OCI-LY1 (cell line): ENCODE results near the gene IFNA1.

Experiments
- H2AFZ ChIP-seq: fragments of 200-600 bp; sonication (generic), shearing (Covaris generic); 2 replicates; pipeline ENCODE4 v1.6.0; 2014; ENCODE audit warnings: antibody characterized with exemption, mild to moderate bottlenecking, low read length
- H3F3A ChIP-seq: fragments of 200-600 bp; sonication (generic), shearing (Covaris generic); 2 replicates; pipeline ENCODE4 v1.6.0; 2014; ENCODE audit warnings: mild to moderate bottlenecking, antibody characterized with exemption, low read length, moderate library complexity; ENCODE audit not compliant: insufficient read depth
- H3K27ac ChIP-seq: fragments of 200-600 bp; sonication (generic); 2 replicates; pipeline ENCODE4 v1.5.1; 2014; ENCODE audit warnings: low read length, mixed run types, mild to moderate bottlenecking, low read depth; ENCODE audit not compliant: poor library complexity, severe bottlenecking
- H3K27me3 ChIP-seq: fragments of 200-600 bp; sonication (generic); 2 replicates; pipeline ENCODE4 v1.6.0; 2014; ENCODE audit warnings: antibody characterized with exemption, mild to moderate bottlenecking, low read length, moderate library complexity; ENCODE audit not compliant: insufficient read depth
- H3K36me3 ChIP-seq: fragments of 200-600 bp; sonication (generic); 2 replicates; pipeline ENCODE4 v1.6.1; 2014; ENCODE audit warnings: mild to moderate bottlenecking, antibody characterized with exemption, low read length, moderate library complexity, mixed read lengths; ENCODE audit not compliant: insufficient read depth
- H3K4me1 ChIP-seq: fragments of 200-600 bp; sonication (generic); 2 replicates; pipeline ENCODE4 v1.5.1; 2014; ENCODE audit warnings: mild to moderate bottlenecking, low read length, moderate library complexity; ENCODE audit not compliant: insufficient read depth, severe bottlenecking
- H3K4me2 ChIP-seq: fragments of 200-600 bp; sonication (generic), shearing (Covaris generic); 2 replicates; pipeline ENCODE4 v1.6.1; 2014; ENCODE audit warnings: low read length
- H3K4me3 ChIP-seq: fragments of 200-600 bp; sonication (generic); 2 replicates; pipeline ENCODE4 v1.5.1; 2014; ENCODE audit warnings: low read length, low read depth, mild to moderate bottlenecking, mixed read lengths; ENCODE audit not compliant: poor library complexity, severe bottlenecking
- H3K79me2 ChIP-seq: fragments of 200-600 bp; shearing (Covaris generic); 2 replicates; pipeline ENCODE4 v1.6.1; 2016; ENCODE audit warnings: mixed run types, low read length, mixed read lengths; ENCODE audit not compliant: insufficient read depth
- H3K9ac ChIP-seq: fragments of 200-600 bp; sonication (generic), shearing (Covaris generic); 2 replicates; pipeline ENCODE4 v1.6.1; 2014; ENCODE audit warnings: mild to moderate bottlenecking, low read length, mixed read lengths
- H3K9me2 ChIP-seq: fragments of 200-600 bp; sonication (generic), shearing (Covaris generic); 2 replicates; pipeline ENCODE4 v1.6.1; 2014; ENCODE audit warnings: low read depth, mild to moderate bottlenecking, low read length, mixed read lengths
- H3K9me3 ChIP-seq: fragments of 200-600 bp; shearing (Covaris generic); 2 replicates; pipeline ENCODE4 v1.6.1; 2014; ENCODE audit warnings: low read length, mixed read lengths
- H4K20me1 ChIP-seq: fragments of 200-600 bp; sonication (generic), shearing (Covaris generic); 2 replicates; pipeline ENCODE4 v1.6.0; 2016; ENCODE audit warnings: mild to moderate bottlenecking, low read length; ENCODE audit not compliant: insufficient read depth
- CTCF ChIP-seq: fragments of 200-600 bp; sonication (generic), shearing (Covaris generic); IDR thresholded peaks from 2 replicates; pipeline ENCODE4 v1.5.1; 2017; ENCODE audit warnings: mild to moderate bottlenecking, antibody characterized with exemption, low read length, moderate library complexity, mixed read lengths
- EZH2 ChIP-seq: fragments of 200-600 bp; sonication (generic), shearing (Covaris generic); IDR thresholded peaks from 2 replicates; pipeline ENCODE4 v1.8.0; 2017; ENCODE audit warnings: borderline replicate concordance, mixed run types, mild to moderate bottlenecking, antibody characterized with exemption, low read length, moderate library complexity, mixed read lengths

The IFNA1 gene

GRCh38 chr9:21461377-21461776 lies 21.1 kb downstream of the IFNA1 start:
- Histone ChIP-seq H2AFZ (no peak overlapping the region), H4K20me1 (no peaks in the 10 kb centered on the region), H3K4me3 (no peak overlapping the region), H3K4me1 (no peaks in the 10 kb centered on the region), H3K9me2 (no peaks in the 10 kb centered on the region), H3K27me3 (no peaks in the 10 kb centered on the region), H3K27ac (no peak overlapping the region), H3K79me2 (no peaks in the 10 kb centered on the region), H3F3A (no peaks in the 10 kb centered on the region), H3K4me2 (no peak overlapping the region), H3K9ac (no peak overlapping the region), H3K36me3 (no peaks in the 10 kb centered on the region), H3K9me3 (no peaks in the 10 kb centered on the region)
- TF ChIP-seq EZH2 (no peak), CTCF (no peak)

GRCh38 chr9:21465138-21465537 lies 24.9 kb downstream of the IFNA1 start:
- no peaks in the 10 kb centered on the region for H4K20me1 ChIP-seq
- no peaks in the 10 kb centered on the region for H3K36me3 ChIP-seq
- H3K4me1 ChIP-seq: no peaks in the 10 kb centered on the region
- H3K27ac ChIP-seq: no peak overlapping the region
- no peaks in the 10 kb centered on the region for H3F3A ChIP-seq
- H3K27me3 ChIP-seq: no peaks in the 10 kb centered on the region
- TF ChIP-seq CTCF (no peak), EZH2 (no peak)
- no peak overlapping the region for H2AFZ ChIP-seq
- no peak overlapping the region for H3K4me2 ChIP-seq
- H3K9ac ChIP-seq: no peak overlapping the region
- H3K4me3 ChIP-seq: no peak overlapping the region
- H3K9me3 ChIP-seq: no peaks in the 10 kb centered on the region
- H3K79me2 ChIP-seq: no peaks in the 10 kb centered on the region
- no peaks in the 10 kb centered on the region for H3K9me2 ChIP-seq

GRCh38 chr9:21465859-21466518 lies 25.8 kb downstream of the IFNA1 start:
- TF ChIP-seq CTCF (peak; percentile 76), EZH2 (no peak)
- Histone ChIP-seq H3K9me2 (no peaks in the 10 kb centered on the region), H3K79me2 (no peaks in the 10 kb centered on the region), H3K27me3 (no peaks in the 10 kb centered on the region), H4K20me1 (no peaks in the 10 kb centered on the region), H2AFZ (no peak overlapping the region), H3K9me3 (no peaks in the 10 kb centered on the region), H3K9ac (no peak overlapping the region), H3K27ac (no peak overlapping the region), H3K4me3 (no peak overlapping the region), H3K4me2 (no peak overlapping the region), H3F3A (no peaks in the 10 kb centered on the region), H3K36me3 (no peaks in the 10 kb centered on the region), H3K4me1 (no peaks in the 10 kb centered on the region)
